Effector CD4-positive, alpha-beta T cell (primary cell): Measurements from ENCODE around the gene CNTNAP2.
"Not testable (repeated sequence)": the region's sequence is repeated elsewhere in the genome, so short reads cannot be mapped to it uniquely, and the experiment has no call there.

Experiments
- DNase-seq: peaks from one replicate; pipeline ENCODE4 v3.0.0-alpha.2; 2020

CNTNAP2 gene

GRCh38 chr7:146150153-146150552, 33.6 kb downstream of the CNTNAP2 start:
- DNase-seq: no peak

GRCh38 chr7:146172112-146172511, 55.5 kb downstream of the CNTNAP2 start:
- DNase-seq: no peak

GRCh38 chr7:146175716-146176115, 59.1 kb downstream of the CNTNAP2 start:
- no peak for DNase-seq

- no peak for DNase-seq
Measured at GRCh38 chr7:146176860-146177259, 60.3 kb downstream of the CNTNAP2 start.

GRCh38 chr7:146177301-146177700, 60.7 kb downstream of the CNTNAP2 start:
- no peak for DNase-seq

- DNase-seq: no peak
Measured at GRCh38 chr7:146185844-146186243, 69.2 kb downstream of the CNTNAP2 start.

GRCh38 chr7:146191428-146191827, 74.8 kb downstream of the CNTNAP2 start:
- DNase-seq: not testable (repeated sequence)

GRCh38 chr7:146201945-146202344, 85.3 kb downstream of the CNTNAP2 start:
- DNase-seq: no peak

- DNase-seq: no peak
Measured at GRCh38 chr7:146206270-146206669, 89.7 kb downstream of the CNTNAP2 start.

- no peak for DNase-seq
Measured at GRCh38 chr7:146208492-146208891, 91.9 kb downstream of the CNTNAP2 start.

GRCh38 chr7:146214842-146215241, 98.2 kb downstream of the CNTNAP2 start:
- no peak for DNase-seq

GRCh38 chr7:146216396-146217041, 99.9 kb downstream of the CNTNAP2 start:
- DNase-seq: no peak

- DNase-seq: no peak
Measured at GRCh38 chr7:146223851-146224250, 107.2 kb downstream of the CNTNAP2 start.

- no peak for DNase-seq
Measured at GRCh38 chr7:146232604-146233003, 116.0 kb downstream of the CNTNAP2 start.

GRCh38 chr7:146235195-146235594, 118.6 kb downstream of the CNTNAP2 start:
- no peak for DNase-seq

- DNase-seq: no peak
Measured at GRCh38 chr7:146242661-146243060, 126.1 kb downstream of the CNTNAP2 start.

- not testable (repeated sequence) for DNase-seq
Measured at GRCh38 chr7:146247991-146248390, 131.4 kb downstream of the CNTNAP2 start.

- not testable (repeated sequence) for DNase-seq
Measured at GRCh38 chr7:146248744-146249143, 132.1 kb downstream of the CNTNAP2 start.

- DNase-seq: no peak
Measured at GRCh38 chr7:146249272-146249671, 132.7 kb downstream of the CNTNAP2 start.

GRCh38 chr7:146255609-146256008, 139.0 kb downstream of the CNTNAP2 start:
- no peak for DNase-seq

GRCh38 chr7:146262527-146262926, 145.9 kb downstream of the CNTNAP2 start:
- no peak for DNase-seq

- no peak for DNase-seq
Measured at GRCh38 chr7:146276888-146277287, 160.3 kb downstream of the CNTNAP2 start.

GRCh38 chr7:146285418-146285817, 168.8 kb downstream of the CNTNAP2 start:
- no peak for DNase-seq

- no peak for DNase-seq
Measured at GRCh38 chr7:146290746-146291145, 174.1 kb downstream of the CNTNAP2 start.

GRCh38 chr7:146291900-146292299, 175.3 kb downstream of the CNTNAP2 start:
- no peak for DNase-seq
